Natural killer cell (primary cell): Measurements from ENCODE around the gene RBMX2. TPM values are rescaled to one million over a fixed set of nuclear protein-coding genes. Genes with fewer than 3 reads are reported as not detected.

Experiments used
- ATAC-seq, 3 donors: fragments of 150-1000 bp in 2 of 3; fragments of 200-7000 bp in 1 of 3; cut with Tn5 transposase; 1 replicate in 1 of 3; 2 replicates in 2 of 3; pipeline ENCODE4 v1.10.0; 2021; ENCODE audit warnings: mild to moderate bottlenecking in 2 of 3, moderate library complexity in 2 of 3
- DNase-seq, 2 donors: peaks; one replicate each; pipeline versions ENCODE4 v3.0.0 to v3.0.0-alpha.2; 2013 to 2021; ENCODE audit warnings: mixed read lengths in 1 of 2
- H3K27ac ChIP-seq: one replicate; pipeline ENCODE4 v1.5.1; 2013; ENCODE audit warnings: mild to moderate bottlenecking, low read length
- H3K27me3 ChIP-seq: one replicate; pipeline ENCODE4 v1.6.1; 2013; ENCODE audit warnings: low read length; ENCODE audit not compliant: control insufficient read depth, insufficient read depth
- H3K36me3 ChIP-seq: one replicate; pipeline ENCODE4 v1.6.1; 2013; ENCODE audit warnings: low read length; ENCODE audit not compliant: control insufficient read depth, insufficient read depth
- H3K4me1 ChIP-seq: one replicate; pipeline ENCODE4 v1.6.1; 2013; ENCODE audit warnings: low read length; ENCODE audit not compliant: control insufficient read depth, insufficient read depth
- H3K4me3 ChIP-seq: one replicate; pipeline ENCODE4 v1.5.1; 2013; ENCODE audit warnings: low read length
- H3K9me3 ChIP-seq: one replicate; pipeline ENCODE4 v1.6.1; 2013; ENCODE audit warnings: low read length; ENCODE audit not compliant: control insufficient read depth, insufficient read depth
- H3K27ac Mint-ChIP-seq, 2 donors: one replicate each; pipeline ENCODE4 v1.8.0; 2022; ENCODE audit warnings: mild to moderate bottlenecking in 2 of 2, mixed read lengths in 2 of 2, moderate library complexity in 1 of 2
- H3K27me3 Mint-ChIP-seq, 2 donors: one replicate each; pipeline ENCODE4 v1.8.0; 2022; ENCODE audit warnings: low read depth in 2 of 2, mixed read lengths in 2 of 2
- H3K36me3 Mint-ChIP-seq: one replicate; pipeline ENCODE4 v1.8.0; 2022; ENCODE audit warnings: mixed read lengths
- H3K4me1 Mint-ChIP-seq, 2 donors: one replicate each; pipeline ENCODE4 v1.8.0; 2022; ENCODE audit warnings: mixed read lengths in 2 of 2
- H3K4me3 Mint-ChIP-seq: one replicate; pipeline ENCODE4 v1.8.0; 2022; ENCODE audit warnings: mild to moderate bottlenecking, moderate library complexity, mixed read lengths
- H3K9me3 Mint-ChIP-seq, 2 donors: one replicate each; pipeline ENCODE4 v1.8.0; 2022; ENCODE audit warnings: mixed read lengths in 2 of 2
- WGBS: methylation state at CpG from one replicate; pipeline ENCODE4 v1.1.7; 2013; ENCODE audit warnings: missing lambda C conversion rate; ENCODE audit not compliant: insufficient coverage; 5-methylcytosine and 5-hydroxymethylcytosine counted together
- intact Hi-C: fragments of 100-400 bp; cut with micrococcal nuclease; formaldehyde crosslinking; loops from one replicate; pipeline ENCODE4 v1.14.2; 2022
- total RNA-seq, 4 donors: library from RNA; stranded (reverse); fragments of 120-200 nt in 1 of 4; gene quantifications; one replicate each; pipeline versions ENCODE4 v1.2.3 to v1.2.4, GENCODE V29; 2013 to 2022
- TF ChIP-seq, protein P1 (sequence below): fragments of 200-600 bp; IDR thresholded peaks from one replicate; pipeline ENCODE4 v1.8.0; 2022; ENCODE audit warnings: antibody characterized with exemption

RBMX2 gene
- total RNA-seq, 3 donors from 2014 or later (not counting 1 experiment from before 2014, with no cell fraction given) = 19.1 to 26.3 (median 21.9) TPM

DNA sequence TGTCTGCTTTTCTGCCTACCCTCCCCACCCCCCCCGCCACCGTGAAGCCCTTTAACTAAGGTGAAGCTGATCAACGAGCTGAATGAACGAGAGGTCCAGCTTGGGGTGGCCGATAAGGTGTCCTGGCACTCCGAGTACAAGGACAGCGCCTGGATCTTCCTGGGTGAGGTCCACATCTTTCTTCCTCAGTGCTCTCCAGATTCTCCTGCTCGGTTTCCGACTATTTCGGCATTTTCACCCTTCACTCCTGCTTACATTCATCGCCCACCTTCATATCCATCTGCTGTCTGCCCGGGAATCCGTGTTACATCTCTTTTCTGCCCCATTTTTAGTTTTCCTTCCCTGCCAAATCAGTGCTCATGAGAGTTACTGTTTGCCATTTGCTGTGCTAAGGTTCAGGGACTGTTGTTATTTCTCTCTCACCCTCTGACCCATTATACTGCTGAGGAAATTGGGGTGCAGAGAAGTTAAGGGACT, 459 bp downstream of the RBMX2 start:
- no peaks in the 10 kb centered on the region for H3K9me3 ChIP-seq
- peak overlapping the region; percentile 68 for H3K4me3 ChIP-seq
- intact Hi-C loops = no loop called here
- Mint-ChIP-seq H3K36me3 (no peaks in the 10 kb centered on the region), H3K27me3 (peaks cover 13 to 21% of the 10 kb centered on the region in 2 donors), H3K4me3 (peak overlapping the region; percentile 87), H3K9me3 (no peaks in the 10 kb centered on the region), H3K27ac (peak overlapping the region; percentile 87 to 96), H3K4me1 (peaks cover 11 to 13% of the 10 kb centered on the region in 2 donors)
- peaks cover 3% of the 10 kb centered on the region for H3K4me1 ChIP-seq
- peak overlapping the region; percentile 70 for H3K27ac ChIP-seq
- no peaks in the 10 kb centered on the region for H3K27me3 ChIP-seq
- WGBS = 1% methylated on average over 11 of the region's 13 CpGs
- peaks cover 2% of the 10 kb centered on the region for H3K36me3 ChIP-seq
- DNase-seq = no peak
- ATAC-seq = no peak
- TF ChIP-seq, protein P1, sequence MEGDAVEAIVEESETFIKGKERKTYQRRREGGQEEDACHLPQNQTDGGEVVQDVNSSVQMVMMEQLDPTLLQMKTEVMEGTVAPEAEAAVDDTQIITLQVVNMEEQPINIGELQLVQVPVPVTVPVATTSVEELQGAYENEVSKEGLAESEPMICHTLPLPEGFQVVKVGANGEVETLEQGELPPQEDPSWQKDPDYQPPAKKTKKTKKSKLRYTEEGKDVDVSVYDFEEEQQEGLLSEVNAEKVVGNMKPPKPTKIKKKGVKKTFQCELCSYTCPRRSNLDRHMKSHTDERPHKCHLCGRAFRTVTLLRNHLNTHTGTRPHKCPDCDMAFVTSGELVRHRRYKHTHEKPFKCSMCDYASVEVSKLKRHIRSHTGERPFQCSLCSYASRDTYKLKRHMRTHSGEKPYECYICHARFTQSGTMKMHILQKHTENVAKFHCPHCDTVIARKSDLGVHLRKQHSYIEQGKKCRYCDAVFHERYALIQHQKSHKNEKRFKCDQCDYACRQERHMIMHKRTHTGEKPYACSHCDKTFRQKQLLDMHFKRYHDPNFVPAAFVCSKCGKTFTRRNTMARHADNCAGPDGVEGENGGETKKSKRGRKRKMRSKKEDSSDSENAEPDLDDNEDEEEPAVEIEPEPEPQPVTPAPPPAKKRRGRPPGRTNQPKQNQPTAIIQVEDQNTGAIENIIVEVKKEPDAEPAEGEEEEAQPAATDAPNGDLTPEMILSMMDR = no peak

- no peaks in the 10 kb centered on the region for H3K4me1 ChIP-seq
- H3K27me3 Mint-ChIP-seq = no peaks in the 10 kb centered on the region
- H3K27ac ChIP-seq = no peak overlapping the region
- DNase-seq (no peak), ATAC-seq (no peak)
- H3K4me1 Mint-ChIP-seq = peaks cover 0 to 18% of the 10 kb centered on the region in 2 donors
- 100% methylated on average over 1 of the region's 2 CpGs for WGBS
- H3K27ac Mint-ChIP-seq = no peak overlapping the region
- peaks cover 19% of the 10 kb centered on the region for H3K36me3 ChIP-seq
- no peaks in the 10 kb centered on the region for H3K9me3 ChIP-seq
- intact Hi-C loops = no loop called here
- no peaks in the 10 kb centered on the region for H3K36me3 Mint-ChIP-seq
- H3K4me3 Mint-ChIP-seq = no peak overlapping the region
- H3K9me3 Mint-ChIP-seq = no peaks in the 10 kb centered on the region
- H3K27me3 ChIP-seq = no peaks in the 10 kb centered on the region
- no peak overlapping the region for H3K4me3 ChIP-seq
- TF ChIP-seq, protein P1 = no peak
Observed at GRCh38 chrX:130413415-130413814, 11.6 kb downstream of the RBMX2 start.

GRCh38 chrX:130414800-130415199, 13.0 kb downstream of the RBMX2 start:
- no peaks in the 10 kb centered on the region for H3K36me3 Mint-ChIP-seq

More at GRCh38 chrX:130414800-130415199, 13.0 kb downstream of the RBMX2 start:
- Histone ChIP-seq H3K27me3 (no peaks in the 10 kb centered on the region), H3K4me3 (no peak overlapping the region), H3K4me1 (no peaks in the 10 kb centered on the region), H3K36me3 (peaks cover 12% of the 10 kb centered on the region), H3K27ac (no peak overlapping the region), H3K9me3 (no peaks in the 10 kb centered on the region)
- TF ChIP-seq, protein P1 = no peak
- Mint-ChIP-seq H3K9me3 (no peaks in the 10 kb centered on the region), H3K4me1 (peaks cover 0 to 16% of the 10 kb centered on the region in 2 donors), H3K27me3 (no peaks in the 10 kb centered on the region), H3K27ac (no peak overlapping the region), H3K4me3 (no peak overlapping the region)
- no peak for DNase-seq
- no peak for ATAC-seq
- intact Hi-C loops = no loop called here
- 98% methylated on average over 3 of the region's 5 CpGs for WGBS
